Activated CD4-positive, alpha-beta T cell treated with anti-CD3 and anti-CD28 coated beads, Interleukin-10, Interleukin-2, amounts not matched to agents 100 ng/mL and 50 ng/mL, durations not matched to agents 16 hours and 8 hours (primary cell): ENCODE measurements around the gene SLC25A23.
A peak's percentile ranks its signal among the peaks of the same experiment; 100 is the strongest.
"Not testable (repeated sequence)": the region's sequence is repeated elsewhere in the genome, so short reads cannot be mapped to it uniquely, and the experiment has no call there.

Experiments
- DNase-seq: peaks from one replicate; pipeline ENCODE4 v3.0.0-alpha.2; 2020

SLC25A23 gene

DNA sequence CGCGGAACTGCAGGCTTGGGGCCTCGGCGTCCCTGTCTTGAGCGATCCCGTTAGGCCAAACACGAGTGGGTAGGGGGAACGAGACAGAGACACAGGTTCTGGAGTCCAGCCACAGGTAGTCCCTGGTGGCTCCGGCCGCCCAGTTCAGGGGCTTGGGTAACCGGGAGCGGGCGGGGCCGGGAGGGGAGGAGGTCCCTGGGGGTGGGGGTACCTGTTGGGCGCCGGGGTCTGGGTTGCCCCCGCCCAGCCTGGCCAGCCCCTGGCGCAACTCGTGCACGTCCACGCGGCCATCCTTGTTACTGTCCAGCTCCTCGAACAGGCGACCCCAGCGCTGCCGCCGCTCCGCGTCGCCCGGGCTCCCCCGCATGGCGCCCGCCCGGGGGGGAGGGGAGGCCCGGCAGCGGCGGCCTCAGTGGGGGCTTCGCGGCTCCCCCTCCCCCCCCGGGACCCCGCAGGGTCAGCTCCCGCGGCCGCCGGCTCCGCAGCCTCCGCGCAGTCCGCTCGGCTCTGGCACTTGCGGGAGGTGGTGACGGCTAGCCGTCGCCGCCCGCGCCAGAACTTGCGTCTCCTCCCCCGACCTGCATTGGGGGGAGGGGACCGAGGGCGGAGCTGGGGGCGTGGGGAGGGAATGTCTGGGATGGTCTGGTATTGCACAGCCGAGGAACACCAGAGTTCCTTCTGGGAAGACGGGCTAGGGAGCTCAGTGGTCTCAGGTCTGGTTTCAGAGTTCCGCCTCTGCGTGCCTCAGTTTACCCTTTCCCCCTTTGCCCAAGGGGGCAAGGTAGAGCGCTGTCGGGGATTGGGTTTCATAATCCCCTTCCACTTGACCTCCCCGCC is at the start of gene SLC25A23:
SLC25A23 (minus strand) TSS at position 531 of the 837 bp plus-strand sequence; CDS start at position 367, 164 bp downstream.
- peak; percentile 77 for DNase-seq

DNA sequence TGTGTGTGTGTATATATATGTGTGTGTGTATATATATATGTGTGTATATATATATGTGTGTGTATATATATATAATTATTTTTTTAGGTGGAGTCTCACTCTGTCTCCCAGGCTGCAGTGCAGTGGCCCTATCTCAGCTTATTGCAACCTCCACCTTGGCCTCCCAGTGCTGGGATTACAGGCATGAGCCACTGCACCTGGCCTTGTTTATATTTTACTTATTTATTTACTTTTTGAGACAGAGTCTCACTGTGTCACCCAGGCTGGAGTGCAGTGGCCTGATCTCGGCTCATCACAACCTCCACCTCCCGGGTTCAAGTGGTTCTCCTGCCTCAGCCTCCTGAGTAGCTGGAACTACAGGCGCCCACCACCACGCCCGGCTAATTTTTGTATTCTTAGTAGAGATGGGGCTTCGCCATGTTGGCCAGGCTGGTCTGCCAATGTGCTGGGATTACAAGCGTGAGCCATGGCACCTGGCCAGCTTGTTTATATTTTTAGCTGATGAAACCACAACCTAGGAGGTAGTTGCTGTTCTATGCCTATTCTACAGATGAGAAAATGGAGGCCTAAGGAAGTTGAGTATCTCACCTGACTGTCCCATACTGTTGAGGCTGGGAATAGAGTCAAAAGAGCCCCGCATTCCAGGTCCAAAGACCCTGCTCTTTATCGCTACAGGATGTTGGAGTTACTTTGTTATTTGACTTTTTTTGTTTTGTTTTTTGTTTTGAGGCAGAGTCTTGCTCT is 48.6 kb upstream of the SLC25A23 start:
- DNase-seq: not testable (repeated sequence)

DNA sequence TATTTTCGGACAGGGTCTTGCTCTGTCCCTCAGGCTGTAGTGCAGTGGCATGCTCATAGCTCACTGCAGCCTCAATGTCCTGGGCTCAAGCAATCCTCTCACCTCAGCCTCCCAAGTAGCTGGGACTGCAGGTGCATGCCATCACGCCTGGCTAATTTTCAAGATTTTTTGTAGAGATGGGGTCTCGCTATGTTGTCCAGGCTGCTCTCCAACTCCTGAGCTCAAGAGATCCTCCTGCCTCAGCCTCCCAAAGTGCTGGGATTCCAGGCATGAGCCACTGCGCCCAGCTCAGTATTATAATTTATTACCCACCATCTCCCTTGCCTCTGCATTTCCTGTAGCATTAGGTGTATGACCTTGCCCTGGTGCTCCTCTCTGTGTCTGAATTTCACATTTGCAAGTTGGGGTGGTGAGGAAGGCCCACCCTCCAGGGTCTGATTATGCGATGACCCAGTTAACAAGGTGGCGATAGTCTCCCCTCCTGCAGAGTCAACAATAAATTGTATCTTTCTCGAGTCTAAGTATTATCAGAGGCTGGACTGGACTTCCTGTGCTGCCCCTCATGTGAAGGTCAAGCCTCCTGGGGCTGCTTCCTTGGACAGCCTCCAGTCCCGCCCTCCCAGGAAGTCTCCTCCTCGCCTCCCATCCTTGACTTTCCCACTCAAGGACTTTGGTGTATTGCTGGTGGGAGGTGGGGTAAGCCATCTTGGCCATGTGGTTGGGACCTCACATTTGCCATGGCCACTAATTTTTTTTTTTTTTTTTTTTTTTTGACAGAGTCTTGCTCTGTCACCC is 44.0 kb upstream of the SLC25A23 start:
- DNase-seq: no peak

DNA sequence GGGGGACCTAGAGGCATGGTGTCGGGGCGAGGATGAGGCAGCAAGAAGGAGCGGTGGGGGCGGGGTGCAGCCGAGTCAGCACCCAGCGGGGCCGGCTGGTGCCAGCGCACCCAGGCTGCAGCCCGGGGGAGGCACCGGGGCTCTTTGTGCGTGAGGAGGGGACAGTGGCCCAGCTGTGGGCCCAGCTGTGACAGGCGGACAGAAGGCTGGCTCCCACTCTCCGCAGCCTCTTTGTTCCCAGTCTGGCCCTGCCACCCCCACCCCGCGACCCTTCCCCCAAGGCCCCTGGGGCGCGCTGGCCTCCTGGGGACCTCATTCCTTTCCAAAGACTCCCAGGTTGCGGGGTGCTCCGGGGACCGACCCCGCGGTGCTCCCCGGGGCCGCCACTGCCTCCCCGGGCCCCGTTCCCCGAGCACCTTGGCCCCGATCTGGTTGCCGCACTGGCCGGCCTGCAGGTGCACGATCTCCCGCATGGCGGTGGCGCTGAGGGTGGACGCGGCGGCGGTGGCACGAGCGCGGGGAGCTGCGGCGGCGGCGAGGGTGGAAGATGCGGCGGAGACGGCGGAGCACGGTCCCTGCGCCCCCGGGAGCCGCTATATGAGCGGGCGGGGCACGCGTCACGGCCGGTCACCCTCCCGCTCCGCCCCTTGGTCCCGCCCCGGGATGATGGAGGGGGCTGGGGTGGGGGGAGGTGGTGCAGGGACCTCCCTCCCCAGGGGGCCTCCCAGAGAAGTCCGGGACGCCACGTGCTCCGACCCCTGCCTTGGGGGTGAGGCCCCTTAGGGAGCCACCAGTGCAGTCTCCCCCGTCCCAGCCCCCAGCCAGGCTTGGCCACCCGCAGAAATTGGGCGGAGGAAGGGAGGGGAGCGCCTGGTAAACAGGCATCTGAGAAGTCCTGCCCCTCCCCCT is 42.4 kb upstream of the SLC25A23 start, which contains the start of gene TUBB4A:
TUBB4A (minus strand) TSS at position 570 of the 909 bp plus-strand sequence; CDS start at position 473, 97 bp downstream.
- DNase-seq: peak; percentile 28

DNA sequence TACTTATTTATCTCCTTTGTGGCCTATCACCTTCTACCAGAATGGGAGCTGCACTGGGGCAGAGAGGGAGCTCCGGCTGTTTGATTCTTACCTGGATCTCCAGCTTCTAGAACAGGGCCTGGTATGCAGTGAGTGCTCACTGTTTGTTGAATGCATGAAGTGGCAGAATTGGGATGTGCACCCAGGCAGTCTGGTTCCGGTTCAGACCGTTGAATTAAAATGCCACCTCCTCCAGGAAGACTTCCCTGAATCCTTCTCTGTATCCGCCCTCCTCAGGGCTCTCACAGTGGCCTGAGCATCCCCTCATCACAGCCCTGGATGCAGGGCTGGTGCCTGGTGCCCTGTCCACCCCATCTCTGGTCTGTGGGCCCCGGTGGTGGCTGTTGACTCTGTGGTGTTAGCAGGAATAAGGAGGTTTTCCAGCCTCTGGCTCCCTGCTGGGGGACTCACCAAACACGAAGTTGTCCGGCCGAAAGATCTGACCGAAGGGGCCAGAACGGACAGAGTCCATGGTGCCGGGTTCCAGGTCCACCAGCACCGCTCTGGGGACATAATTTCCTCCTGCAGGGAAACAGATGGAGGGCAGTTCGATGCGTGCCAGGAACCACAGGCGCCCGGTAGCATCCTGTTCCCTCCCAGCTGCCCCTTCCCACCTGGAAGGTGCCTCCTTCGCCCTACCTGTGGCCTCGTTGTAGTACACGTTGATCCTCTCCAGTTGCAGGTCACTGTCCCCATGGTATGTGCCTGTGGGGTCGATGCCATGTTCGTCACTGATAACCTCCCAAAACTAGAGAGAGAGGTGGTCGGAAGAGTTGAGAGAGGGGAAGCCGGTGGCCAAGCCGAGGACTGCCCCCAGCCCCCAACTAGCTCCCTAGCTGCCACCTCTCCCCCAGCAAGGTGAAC is 41.5 kb upstream of the SLC25A23 start:
- no peak for DNase-seq

DNA sequence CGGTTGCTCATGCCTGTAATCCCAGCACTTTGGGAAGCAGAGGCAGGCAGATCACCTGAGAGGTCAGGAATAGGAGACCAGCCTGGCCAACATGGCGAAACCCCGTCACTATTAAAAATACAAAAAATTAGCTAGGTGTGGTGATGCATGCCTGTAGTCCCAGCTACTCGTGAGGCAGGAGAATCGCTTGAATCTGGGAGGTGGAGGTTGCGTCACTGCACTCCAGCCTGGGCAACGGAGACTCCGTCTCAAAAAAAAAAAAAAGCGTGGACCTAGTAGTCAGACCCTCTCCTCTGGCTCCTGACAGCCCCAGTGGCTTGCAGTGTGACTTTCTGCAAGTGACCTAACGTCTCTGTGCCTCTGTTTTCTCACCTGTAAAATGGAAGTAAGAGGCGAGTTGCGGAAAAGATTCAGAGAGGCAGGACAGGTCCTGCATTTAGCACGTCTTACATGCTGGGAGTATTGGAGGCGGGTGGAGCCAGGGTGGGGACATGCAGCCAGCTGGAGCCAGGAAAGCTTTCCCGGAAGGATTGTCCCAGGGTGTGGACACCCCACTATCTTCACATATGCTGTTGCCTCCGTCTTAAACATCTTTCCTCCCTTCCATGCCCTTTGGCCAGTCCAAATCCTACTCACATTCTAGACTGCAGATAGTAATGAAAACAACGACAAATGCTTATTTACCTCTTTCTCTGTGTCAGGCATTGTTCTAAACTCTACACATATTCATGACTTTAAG is 39.6 kb upstream of the SLC25A23 start:
- DNase-seq: no peak

DNA sequence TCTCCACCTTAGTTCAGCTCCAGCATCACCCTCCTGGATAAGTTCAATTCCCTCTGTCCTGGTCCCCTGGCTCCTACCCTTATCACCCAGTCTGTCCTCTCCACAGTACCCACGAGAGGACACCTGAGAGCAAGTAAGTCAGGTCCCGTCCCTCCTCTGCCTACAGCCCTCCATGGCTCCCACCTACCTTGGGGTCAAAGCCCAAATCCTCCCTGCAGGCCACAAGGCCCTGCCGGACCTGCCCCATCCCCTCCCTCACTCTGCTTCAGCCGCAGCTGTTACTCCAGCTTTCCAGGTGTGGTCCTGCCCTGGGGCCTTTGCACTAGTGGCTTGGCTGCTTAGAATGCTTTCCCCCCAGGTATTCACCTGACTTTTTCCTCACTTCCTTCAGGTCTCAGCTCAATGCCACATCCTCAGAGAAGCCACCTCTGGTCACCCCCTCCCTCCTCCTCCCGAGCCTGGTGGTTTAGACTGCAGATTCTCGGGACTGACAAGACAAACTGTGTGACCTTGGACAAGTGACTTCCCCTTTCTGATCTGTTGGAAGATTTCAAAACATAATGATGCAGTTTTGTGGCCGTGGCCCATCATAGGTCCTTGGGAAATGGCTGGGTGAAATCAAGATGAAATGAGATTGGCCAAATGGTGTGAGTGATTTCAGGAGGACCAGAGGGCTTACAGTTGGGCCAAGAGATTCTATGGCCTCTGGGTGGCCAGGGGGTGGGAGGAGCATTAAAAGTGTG is 38.9 kb upstream of the SLC25A23 start:
- no peak for DNase-seq

DNA sequence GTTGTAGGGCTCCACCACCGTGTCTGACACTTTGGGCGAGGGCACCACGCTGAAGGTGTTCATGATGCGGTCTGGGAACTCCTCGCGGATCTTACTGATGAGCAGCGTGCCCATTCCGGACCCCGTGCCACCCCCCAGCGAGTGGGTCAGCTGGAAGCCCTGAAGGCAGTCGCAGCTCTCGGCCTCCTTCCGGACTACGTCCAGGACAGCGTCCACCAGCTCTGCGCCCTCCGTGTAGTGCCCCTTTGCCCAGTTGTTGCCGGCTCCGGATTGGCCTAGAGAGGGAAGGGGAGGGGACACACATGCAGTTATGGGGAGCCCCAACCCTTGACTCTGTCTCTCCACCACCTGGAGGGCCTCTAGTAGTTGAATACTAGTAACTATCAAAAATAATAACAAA is 36.4 kb upstream of the SLC25A23 start:
- DNase-seq: no peak

DNA sequence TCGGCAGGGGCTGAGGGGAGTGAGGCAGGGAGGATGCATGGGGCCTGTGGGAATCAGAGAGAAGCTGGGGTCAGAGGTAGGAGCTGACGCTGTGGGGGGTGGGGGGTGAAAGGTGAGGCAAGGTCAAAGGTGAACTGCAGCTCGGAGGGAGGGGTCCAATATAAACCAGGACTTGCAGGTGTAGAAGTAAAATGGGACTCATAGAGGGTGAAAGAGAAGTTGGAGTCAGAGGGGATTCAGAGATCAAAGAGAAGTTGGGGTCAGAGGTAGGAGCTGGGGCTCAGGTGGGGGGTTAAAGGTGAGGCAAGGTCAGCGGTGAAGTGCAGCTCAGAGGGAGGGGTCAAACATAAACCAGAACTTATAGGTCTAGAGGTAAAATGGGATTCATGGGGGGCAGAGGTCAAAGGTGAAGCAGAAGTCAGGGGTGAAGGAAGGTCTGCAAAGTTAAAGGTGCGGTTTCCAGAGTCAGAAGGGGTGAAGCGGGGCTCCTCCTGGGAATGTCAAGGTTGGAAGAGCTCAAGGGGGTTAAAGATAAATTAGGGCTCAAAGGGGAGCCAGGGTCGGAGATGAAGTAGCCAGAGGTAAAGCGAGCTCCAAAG is 34.9 kb upstream of the SLC25A23 start:
- no peak for DNase-seq

DNA sequence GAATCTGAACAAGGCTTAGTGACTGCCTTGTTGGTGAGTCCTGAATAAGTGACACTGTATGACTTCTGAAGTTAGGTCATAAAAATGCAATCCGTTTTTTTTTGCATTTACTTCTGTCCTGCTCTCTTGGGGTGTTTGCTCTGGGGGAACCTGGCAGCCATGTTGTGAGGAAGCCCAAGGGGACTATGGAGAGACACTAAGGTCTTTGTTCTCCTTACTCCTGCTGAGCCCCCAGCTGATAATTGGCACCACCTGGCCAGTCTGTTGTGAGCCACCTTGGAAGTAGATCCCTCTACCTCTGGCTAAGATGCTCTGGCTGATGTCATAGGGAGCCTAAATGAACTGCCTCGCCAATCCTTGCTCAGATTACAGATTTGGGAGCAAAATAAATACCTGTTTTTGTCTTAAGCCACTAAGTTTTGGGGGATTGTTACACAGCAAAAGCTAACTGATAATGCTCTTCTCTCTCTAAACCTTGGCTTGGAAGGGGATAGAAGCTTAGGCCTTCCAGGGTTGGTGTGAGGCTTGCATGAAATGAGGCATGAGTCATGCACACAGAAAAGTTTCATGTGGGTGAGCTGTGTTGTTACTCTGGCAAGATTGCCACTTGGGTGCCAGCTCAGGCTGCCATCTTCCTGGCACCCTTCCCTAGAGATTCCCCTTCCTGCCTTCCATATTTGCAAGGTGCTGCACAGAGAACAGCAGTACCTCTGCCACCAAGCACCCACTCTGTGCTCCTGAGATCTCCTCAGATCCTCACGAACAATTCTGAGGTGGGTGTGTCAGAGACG is 32.4 kb upstream of the SLC25A23 start:
- DNase-seq: no peak

DNA sequence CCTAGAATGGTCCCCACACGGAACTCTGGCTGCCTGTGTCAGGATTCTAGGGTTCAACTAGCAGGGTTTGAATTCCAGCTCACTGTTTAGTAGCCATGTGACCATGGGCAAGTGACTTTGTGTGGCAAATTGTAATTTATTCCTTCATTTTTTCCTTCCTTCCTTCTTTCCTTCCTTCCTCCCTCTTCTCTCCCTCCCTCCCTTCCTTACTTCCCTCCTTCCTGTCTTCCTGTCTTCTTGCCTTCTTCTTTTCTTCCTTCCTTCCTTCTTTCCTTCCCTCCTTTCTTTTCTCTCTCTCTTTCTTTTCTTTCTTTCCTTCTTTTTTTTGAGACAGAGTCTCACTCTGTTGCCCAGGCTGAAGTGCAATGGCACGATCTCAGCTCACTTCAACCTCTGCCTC is 30.5 kb upstream of the SLC25A23 start:
- no peak for DNase-seq

DNA sequence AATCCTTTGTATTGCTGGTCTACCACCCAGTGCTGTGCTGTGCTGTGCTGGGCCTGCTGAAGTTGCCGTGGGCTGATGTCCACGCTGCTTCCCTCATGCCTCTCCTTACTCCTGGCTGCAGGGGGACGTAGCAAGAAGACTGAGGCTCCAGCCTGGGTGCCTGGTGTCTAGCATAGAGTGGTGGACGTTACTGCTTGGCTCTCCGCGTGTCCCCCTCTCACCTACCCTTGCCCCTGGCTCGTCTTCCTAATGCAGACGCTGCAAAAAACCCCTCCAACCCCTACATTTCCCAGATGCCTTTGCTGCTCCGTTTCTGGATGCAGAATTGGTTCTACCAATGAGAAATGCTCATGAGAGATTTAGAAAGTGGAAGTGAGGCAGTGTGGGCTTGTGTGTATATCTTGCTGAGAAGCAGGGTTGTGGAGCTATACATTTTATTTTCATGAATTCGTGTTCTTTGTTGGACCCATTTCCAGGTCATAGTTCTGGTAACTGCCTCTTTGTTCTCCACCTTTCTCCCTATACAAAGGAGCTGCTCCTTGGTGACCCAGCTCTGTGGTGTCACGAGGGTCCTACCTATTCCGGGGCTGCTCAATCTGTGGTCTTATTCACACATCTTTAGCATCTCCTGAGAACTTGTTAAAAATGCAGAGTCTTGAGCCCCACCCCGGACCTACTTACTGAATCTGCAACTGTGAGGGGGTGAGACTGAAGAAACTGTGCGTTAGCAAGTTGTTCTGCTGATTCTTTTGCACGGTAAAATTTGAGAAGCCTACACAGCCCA is 29.9 kb upstream of the SLC25A23 start:
- peak; percentile 71 for DNase-seq

DNA sequence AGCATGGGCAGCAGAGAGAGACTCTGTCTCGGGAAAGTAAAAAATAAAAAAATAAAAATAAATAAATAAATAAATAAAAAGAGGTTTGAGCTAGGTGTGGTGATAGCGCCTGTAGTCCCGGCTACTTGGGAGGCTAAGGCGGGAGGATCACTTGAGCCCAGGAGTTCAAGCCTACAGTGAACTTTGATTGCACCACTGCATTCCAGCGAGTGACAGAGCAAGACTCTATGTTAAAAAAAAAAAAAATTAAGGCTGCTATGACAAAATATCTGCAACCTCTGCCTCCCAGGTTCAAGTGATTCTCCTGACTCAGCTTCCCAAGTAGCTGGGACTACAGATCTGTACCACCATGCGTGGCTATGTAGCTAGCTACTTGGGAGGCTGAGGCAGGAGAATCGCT is 25.2 kb upstream of the SLC25A23 start:
- no peak for DNase-seq

DNA sequence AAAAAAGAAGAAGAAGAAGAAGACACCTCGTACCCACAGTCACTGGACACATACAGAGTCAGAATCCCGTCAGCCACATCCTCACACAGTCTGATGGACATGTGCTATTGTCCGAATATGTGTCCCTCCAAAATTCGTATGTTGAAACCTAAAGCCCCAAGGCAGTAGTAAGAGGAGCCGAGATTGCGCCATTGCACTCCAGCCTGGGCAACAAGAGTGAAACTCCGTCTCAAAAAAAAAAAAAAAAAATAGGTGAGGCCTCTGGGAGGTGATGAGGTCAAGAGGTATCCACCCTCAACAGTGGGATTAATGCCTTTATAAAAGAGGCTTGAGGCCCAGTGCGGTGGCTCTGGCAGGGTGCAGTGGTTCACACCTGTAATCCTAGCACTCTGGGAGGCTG is 24.6 kb upstream of the SLC25A23 start:
- DNase-seq: no peak

DNA sequence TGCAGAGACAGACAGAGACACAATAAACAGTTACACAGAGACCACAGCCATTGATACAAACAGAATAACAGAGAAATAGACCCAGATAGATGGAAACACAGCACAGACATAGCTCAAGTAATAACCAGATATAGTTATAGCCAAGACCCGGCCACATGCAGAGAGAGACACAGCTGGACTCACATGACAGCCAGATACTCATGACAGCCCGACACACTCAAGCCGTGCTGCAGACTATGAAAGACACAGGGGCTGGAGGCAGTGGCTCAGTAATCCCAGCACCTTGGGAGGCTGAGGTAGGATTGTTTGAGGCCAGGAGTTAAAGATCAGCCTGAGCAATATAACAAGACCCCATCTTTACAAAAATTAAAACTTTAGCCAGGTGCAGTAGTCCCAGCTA is 23.6 kb upstream of the SLC25A23 start:
- no peak for DNase-seq

DNA sequence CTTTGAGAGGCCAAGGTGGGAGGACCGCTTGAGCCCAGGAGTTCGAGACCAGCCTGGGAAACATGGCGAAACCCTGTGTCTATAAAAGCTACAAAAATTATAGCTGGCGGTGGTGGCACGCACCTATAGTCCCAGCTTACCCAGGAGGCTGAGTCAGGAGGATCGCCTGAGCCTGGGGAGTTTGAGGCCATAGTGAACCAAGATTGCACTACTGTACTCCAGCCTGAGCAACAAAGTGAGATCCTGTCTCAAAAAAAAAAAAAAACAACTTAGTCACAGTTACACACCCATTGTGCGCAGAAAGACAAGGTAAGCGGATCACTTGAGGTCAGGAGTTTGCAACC is 22.7 kb upstream of the SLC25A23 start:
- DNase-seq: no peak

DNA sequence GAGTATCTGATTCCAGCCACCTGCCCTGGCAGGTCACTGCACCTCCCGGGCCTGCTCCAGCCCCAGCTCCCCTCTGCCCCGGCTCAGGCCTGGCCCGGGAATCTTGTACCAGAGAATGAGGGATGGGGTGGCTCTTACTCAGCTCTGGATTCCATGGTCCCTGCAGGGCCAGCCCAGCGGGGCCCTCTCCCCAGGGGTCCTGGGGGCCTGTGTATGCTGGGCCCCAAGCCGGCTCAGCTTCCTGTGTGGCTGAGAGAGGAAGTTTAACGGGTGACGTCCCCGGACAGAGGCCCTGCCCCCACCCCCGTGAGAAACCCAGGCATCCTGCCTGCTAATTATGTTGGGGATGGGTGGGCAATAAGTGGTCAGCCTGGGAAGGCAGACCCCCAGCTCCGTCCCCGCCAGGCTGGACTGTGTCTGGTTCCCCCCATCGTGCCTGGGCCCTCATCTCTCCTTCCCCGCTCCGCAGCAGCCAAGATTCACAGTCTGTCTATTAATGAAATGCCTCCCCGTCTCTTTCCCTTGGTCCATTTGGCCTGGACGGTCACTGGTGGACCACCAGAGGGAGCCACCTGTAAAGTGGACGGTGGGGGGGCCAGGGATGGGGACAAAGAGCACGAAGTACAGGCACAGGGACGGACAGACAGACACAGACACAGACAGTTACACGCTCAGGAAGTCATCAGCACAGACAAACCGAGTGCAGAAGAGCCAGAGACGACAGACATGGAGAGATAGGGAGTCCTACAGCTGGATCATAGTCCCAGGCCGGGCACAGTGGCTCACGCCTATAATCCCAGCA is 22.1 kb upstream of the SLC25A23 start, which contains the start of gene DENND1C:
DENND1C (minus strand) TSS at position 247 of the 802 bp plus-strand sequence; CDS start at position 155, 92 bp downstream.
- peak; percentile 84 for DNase-seq
